Large intestine (tissue), 1 donor: ENCODE measurements around the gene UQCC3. TPM values are rescaled to one million over a fixed set of nuclear protein-coding genes. Genes with fewer than 3 reads are reported as not detected.

ENCODE experiments used
- polyA plus RNA-seq: library from polyadenylated mRNA; unstranded; fragments of 120-200 nt; gene quantifications from one replicate; pipeline ENCODE4 v1.2.1, GENCODE V29; 2013

UQCC3 gene
- polyA plus RNA-seq, 1 donor: 10.4 TPM

Other genes starting within 250 kb of the UQCC3 start
- gene AHNAK, start 124.9 kb upstream of the UQCC3 start, polyA plus RNA-seq: 134 TPM
- gene EEF1G, start 97.8 kb upstream of the UQCC3 start, polyA plus RNA-seq: 2,426 TPM
- 18.7 TPM for gene TUT1, start 80.2 kb upstream of the UQCC3 start, polyA plus RNA-seq
- gene MTA2, start 69.8 kb upstream of the UQCC3 start, polyA plus RNA-seq: 51.6 TPM
- gene EML3, start 58.9 kb upstream of the UQCC3 start, polyA plus RNA-seq: 25.3 TPM
- 4.5 TPM for gene ROM1, start 58.4 kb upstream of the UQCC3 start, polyA plus RNA-seq
- gene B3GAT3, start 49.7 kb upstream of the UQCC3 start, polyA plus RNA-seq: 40.0 TPM
- 272 TPM for gene GANAB, start 25.1 kb upstream of the UQCC3 start, polyA plus RNA-seq
- gene INTS5, start 18.4 kb upstream of the UQCC3 start, polyA plus RNA-seq: 15.2 TPM
- 60.4 TPM for gene C11orf98, start 6.5 kb upstream of the UQCC3 start, polyA plus RNA-seq
- gene CSKMT, start 6.4 kb upstream of the UQCC3 start, polyA plus RNA-seq: 8.7 TPM
- 5.7 TPM for gene LBHD1, start 594 bp downstream of the UQCC3 start, polyA plus RNA-seq
- gene UBXN1, start 7.4 kb downstream of the UQCC3 start, polyA plus RNA-seq: 146 TPM
- gene LRRN4CL, start 17.9 kb downstream of the UQCC3 start, polyA plus RNA-seq: 2.9 TPM
- 38.6 TPM for gene BSCL2, start 35.8 kb downstream of the UQCC3 start, polyA plus RNA-seq
- gene GNG3, start 36.0 kb downstream of the UQCC3 start, polyA plus RNA-seq: 10.9 TPM
- 65.1 TPM for gene HNRNPUL2, start 55.8 kb downstream of the UQCC3 start, polyA plus RNA-seq
- gene TTC9C, start 56.8 kb downstream of the UQCC3 start, polyA plus RNA-seq: 37.9 TPM
- 7.2 TPM for gene ZBTB3, start 82.5 kb downstream of the UQCC3 start, polyA plus RNA-seq
- 87.5 TPM for gene POLR2G, start 89.9 kb downstream of the UQCC3 start, polyA plus RNA-seq
- 28.5 TPM for gene TAF6L, start 99.7 kb downstream of the UQCC3 start, polyA plus RNA-seq
- 69.5 TPM for gene TMEM179B, start 115.7 kb downstream of the UQCC3 start, polyA plus RNA-seq
- 18.4 TPM for gene TMEM223, start 120.3 kb downstream of the UQCC3 start, polyA plus RNA-seq
- 89.3 TPM for gene NXF1, start 133.8 kb downstream of the UQCC3 start, polyA plus RNA-seq
- 42.4 TPM for gene STX5, start 160.4 kb downstream of the UQCC3 start, polyA plus RNA-seq
- gene TEX54, start 161.2 kb downstream of the UQCC3 start, polyA plus RNA-seq: 0.76 TPM
- 38.4 TPM for gene WDR74, start 167.9 kb downstream of the UQCC3 start, polyA plus RNA-seq
- gene SLC3A2, start 209.2 kb downstream of the UQCC3 start, polyA plus RNA-seq: 182 TPM
- gene CHRM1, start 249.7 kb downstream of the UQCC3 start, polyA plus RNA-seq: 1.3 TPM